Erythroblast (primary cell): ENCODE measurements around the gene COX7A2.

Experiments used
- DNase-seq, 2 experiments: peaks; one replicate each; lab custom pipeline; 2025; lab: John Stamatoyannopoulos, UW
- GATA1 ChIP-seq: IDR thresholded peaks from 2 replicates; pipeline ENCODE4 v1.6.1; 2011; ENCODE audit warnings: low read depth, mild to moderate bottlenecking, control low read depth, low read length, moderate library complexity
- POLR2A ChIP-seq: IDR thresholded peaks from 2 replicates; pipeline ENCODE4 v1.6.1; 2011; ENCODE audit warnings: mild to moderate bottlenecking, low read length

COX7A2 gene

DNA sequence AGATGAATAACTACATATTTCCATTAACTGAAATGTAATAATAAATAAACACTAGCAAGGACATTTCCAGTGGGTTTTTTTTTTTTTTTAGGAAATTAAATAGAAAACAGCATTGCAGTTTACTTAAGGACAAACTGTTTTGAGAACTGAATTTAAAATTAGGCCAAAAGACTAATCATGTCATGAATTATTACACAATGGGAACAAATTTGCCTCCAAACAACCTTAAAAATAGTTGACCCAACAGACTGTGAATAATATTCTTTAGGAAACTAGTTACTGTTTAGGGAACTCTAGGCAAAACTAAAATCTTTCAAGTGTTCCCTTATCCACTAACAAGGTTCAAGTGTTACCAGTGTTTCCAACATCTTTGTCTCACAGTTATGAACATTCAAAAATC, 21.3 kb downstream of the COX7A2 start:
- no peak for TF ChIP-seq GATA1
- TF ChIP-seq POLR2A = no peak
- DNase-seq = no peak

DNA sequence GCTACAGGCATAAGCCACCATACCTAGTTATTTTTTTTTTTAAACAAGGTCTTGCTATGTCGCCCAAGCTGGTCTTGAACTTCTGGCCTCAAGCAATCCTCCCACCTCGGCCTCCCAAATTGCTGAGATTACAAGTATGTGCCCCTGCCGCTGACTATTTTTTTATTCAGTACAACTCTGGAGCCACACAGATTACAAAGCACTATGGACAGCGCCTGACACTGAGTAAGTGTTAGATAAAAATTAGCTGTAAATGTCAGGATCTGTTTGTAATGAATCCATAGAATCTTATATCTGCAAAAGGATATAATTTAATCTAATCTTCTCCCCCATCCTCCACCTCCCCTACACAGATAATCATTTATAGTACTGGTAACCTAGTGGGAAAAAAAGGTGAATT, 22.5 kb downstream of the COX7A2 start:
- no peak for TF ChIP-seq GATA1
- no peak for TF ChIP-seq POLR2A
- DNase-seq = no peak

DNA sequence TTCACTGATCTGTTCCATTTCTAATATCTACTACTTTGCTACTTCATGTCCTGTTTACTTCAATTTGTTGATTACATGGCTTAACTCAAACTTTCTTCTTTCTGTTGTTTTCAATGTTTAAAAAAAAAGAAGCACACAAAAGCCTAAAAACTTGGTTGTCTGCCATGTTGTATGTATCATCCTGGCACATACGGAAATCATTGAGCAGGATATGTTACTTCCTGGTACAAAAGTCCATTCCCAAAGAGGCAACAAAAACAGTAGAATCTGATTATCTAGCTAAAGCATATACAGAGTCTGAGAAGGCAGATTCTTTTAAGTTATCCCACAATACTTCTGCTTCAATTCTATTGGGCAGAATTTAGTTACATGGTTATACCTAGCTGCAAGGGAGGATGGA, 23.2 kb downstream of the COX7A2 start:
- DNase-seq = no peak
- TF ChIP-seq POLR2A = no peak
- no peak for TF ChIP-seq GATA1

DNA sequence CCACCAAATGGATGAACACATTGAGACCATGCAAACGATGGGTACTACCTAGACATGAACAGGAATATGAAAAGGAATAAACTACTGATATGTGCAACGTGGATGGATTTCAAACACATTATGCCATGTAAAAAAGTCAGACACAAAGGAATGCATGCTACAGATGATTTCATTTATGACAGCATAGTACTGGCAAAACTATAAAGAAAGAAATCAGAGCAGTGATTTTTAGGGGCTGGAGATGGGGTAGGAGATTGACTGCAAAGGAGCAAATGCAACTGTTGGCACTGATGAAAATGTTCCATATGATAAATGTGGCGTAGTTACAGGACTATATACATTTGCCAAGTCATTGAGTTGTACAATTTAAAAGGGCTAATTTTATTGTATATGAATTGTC, 24.3 kb downstream of the COX7A2 start:
- DNase-seq = no peak
- TF ChIP-seq POLR2A (no peak), GATA1 (no peak)

DNA sequence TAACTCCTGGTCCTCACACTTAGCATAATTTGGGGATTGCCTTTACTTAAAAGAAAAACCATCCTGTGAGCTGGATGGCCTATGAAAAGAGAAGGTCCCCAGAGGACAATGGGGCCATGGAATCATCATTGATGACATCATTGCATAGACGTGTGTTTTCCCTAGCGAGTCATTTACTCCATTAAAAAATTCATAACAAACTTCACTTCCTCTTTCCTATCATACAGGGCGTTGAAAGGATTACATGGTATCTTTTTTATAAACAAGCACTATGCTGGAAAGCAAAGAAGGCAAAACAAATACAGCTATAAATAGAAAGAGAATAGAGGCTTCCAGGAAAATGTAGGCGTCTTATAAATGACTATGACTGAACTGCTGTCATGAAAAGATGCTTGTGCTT, 26.4 kb downstream of the COX7A2 start:
- TF ChIP-seq GATA1 (no peak), POLR2A (no peak)
- no peak for DNase-seq

DNA sequence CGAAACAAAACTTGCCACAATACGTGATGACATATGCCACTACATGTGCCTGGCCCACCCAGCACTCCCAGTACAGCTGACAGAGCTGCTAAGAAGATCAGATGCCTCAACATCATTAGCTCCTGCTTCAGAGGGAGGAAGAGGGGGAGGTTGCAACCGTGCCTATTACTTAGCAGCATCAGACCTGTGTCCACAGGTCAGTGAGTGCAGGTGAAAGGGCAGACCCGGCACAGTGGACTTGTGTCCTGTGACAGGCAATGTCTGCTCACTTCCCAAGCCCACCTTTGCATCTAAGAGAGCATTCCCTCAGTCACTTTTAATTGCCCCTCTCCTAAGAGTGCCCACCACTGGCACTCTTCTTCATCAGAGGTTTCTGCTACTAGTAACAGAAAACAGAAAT, 28.3 kb downstream of the COX7A2 start:
- no peak for DNase-seq
- no peak for TF ChIP-seq POLR2A
- TF ChIP-seq GATA1 = no peak

DNA sequence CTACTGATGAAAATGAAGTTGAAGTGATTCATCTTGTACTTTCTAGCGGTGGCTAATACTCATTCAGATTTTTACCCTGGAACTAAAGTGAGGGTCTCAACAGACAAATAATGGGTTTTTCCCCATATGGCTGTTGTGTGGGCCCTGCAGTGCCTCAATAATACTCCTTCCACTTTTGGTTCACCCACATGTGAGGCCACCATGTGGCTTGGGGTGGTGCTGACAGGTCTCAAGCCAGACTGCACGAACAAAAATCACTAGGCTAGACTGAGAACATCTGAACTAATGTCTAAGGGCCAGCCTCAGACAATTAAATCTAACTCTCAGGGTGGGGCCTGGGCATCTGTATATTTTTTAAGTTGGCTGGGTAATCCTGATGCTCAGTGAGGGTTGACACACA, 29.9 kb downstream of the COX7A2 start:
- TF ChIP-seq POLR2A (no peak), GATA1 (no peak)
- no peak for DNase-seq

DNA sequence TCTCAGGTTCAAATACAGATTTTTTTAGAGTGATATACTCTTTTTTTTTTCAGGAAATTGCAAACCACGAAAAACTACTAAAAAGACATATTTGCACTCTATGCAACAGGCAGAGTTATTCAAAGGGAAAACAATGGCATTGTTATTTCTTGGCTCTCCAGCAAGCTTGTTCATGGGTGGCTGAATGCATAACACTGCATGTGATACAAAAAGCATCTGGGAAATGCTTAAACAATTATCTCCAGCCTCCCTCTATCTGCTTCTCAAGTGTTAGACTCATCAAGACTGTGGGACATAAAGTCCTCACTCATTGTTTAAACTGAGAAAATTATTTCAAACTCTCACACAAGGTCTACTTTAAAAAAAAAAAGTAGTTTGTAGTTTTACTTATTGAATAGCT, 30.5 kb downstream of the COX7A2 start:
- no peak for DNase-seq

DNA sequence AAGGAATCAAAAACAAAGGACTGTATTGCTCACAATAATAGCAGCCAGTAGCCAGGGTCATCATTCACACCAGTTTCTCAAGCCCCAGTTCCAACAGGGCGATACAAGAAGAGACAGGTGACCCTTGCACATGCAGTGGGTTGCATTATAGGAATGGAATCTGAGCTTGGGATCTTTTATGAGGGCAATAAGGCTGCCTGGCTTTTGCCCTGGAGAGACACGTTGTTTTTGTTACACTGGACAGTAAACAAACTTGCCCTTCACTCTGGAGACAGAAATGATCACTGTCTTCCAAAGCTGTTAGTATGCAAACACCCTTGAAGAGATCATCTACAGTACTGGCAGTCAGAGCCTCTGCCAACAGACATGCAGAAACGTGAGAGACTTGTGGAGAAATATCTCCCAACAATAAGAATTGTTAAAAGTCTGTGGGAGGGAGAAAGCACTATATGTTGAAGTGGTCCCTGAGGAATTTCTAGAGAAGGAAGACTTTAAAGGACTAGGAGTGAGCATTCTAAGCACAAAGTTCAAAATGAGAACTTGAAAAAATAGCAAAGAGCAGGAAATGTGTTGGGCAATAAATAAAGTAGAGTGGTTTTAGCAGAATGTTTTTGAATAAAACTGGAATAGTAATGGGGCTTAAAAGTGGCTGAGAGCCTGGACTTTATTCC, 31.5 kb downstream of the COX7A2 start:
- TF ChIP-seq POLR2A (no peak), GATA1 (no peak)

More for the DNA sequence above, 30.5 kb downstream of the COX7A2 start:
- TF ChIP-seq GATA1 (no peak), POLR2A (no peak)

DNA sequence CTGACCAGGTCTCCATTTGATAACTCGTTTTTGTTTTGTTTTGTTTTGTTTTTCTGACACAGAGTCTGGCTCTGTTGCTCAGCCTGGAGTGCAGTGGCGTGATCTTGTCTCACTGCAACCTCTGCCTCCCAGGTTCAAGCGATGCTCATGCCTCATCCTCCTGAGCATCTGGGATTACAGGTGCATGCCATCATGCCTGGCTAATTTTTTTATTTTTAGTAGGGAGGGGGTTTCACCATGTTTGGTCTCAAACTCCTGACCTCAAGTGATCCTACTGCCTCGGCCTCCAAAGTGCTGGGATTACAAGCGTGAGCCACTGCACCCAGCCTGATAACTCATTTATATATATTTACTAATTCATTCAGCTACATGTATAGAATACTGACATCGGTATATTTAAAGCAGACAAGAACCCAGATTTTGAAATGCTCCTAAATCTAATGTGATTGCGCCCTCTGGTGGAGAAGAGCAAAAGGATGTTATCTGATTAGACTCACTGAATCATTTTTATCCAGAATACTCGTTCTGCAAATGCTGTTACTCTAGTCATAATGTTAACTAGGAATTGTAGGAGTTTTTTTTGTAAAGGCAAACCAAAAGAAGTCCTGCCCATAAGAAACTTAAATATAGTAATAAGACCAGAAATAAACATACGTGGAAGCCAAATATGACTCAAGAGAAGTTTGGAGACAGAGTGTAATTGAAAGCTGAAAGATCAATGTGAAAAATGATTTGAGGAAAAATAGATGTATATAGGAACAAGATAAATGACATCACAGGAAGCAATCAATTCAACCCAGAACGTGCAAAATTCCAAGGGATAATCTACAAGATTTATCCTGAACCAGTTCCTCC, 32.5 kb downstream of the COX7A2 start:
- peak; percentile 68 to 81 for DNase-seq
- TF ChIP-seq POLR2A (no peak), GATA1 (no peak)

More for the DNA sequence above, 31.5 kb downstream of the COX7A2 start:
- DNase-seq = no peak

DNA sequence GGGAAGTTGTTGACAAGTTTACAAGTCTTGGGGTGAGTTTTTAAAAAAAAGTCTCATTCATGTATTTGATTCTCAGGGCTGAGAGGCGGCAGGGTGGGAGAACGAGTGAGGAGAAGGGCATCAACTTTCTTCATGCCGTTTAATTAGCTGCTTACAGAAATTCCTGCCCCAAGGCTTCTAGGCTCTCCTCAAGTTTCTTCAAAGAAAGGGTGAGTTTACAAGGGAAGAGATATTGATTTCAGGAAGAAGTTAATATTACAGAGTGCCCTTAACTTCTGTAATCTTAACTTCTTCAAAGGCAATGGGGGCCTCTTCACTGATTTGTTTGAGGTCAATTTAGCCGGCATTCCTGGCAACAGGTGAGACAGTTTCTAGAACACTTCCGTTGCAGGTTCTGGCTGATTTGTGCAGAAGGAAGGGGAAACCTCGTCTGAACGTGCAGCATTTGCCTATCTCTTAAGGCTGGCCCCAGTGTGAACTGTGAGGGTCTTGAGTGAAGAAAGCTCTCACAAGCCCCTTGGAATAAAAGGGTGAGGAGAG, 34.3 kb downstream of the COX7A2 start:
- DNase-seq = no peak
- TF ChIP-seq GATA1 (no peak), POLR2A (no peak)

DNA sequence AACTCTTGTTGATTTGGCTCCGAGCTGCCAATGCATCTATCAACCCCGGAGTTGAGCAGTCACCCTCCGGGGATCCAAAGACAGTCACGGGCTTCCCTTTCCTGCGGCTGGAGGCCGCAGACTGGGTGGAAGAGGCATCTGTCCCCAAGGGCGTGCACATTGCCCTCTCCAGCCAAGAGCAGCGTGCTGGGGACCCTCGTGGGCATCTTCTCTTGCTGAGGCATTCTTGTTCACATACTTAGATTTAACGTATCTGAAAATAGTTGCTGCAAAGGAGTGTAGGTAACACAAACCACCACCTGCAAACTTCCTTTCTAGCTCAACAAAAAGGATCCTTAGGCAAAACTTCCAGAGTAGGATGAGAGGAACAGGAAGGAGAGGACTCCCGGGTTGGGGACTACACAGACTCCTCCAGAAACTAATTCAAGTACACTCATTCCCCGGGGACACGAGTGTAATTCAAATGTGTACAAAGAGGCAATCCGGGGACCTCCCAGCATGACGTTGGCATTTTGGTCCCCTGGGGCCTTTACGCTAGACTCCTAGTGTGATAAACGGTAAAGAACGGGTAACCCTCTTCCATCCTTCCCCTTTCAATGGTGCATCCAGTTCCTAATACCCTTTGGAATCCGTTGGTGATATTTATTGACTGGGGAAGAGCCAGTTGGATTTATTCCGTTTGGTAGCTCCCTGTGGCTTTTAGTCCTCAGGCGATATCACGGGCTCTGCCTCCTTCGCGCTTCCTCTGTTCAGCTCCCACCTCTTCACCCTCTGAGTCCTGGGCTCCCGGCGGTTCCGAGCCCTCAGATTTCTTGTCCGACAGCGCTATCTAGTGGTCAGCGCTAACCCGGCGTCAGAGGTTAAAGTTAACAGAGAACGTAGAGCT, 35.1 kb downstream of the COX7A2 start:
- no peak for TF ChIP-seq POLR2A
- no peak for TF ChIP-seq GATA1
- peak; percentile 63 to 79 for DNase-seq
